Renal cortex interstitium (tissue), 11 donors: Measurements from ENCODE around the gene SYCP2. TPM values are rescaled to one million over a fixed set of nuclear protein-coding genes. Genes with fewer than 3 reads are reported as not detected.

Source experiments
- DNase-seq, 11 donors: peaks; one replicate each; pipeline ENCODE4 v3.0.0-alpha.2; 2013; ENCODE audit warnings: low read depth in 9 of 11, low spot score in 4 of 11; ENCODE audit errors: extremely low read depth in 1 of 11
- polyA plus RNA-seq, 3 donors: library from polyadenylated mRNA; unstranded; fragments of 120-200 nt; gene quantifications; one replicate each; pipeline ENCODE4 v1.2.1, GENCODE V29; 2013; ENCODE audit not compliant: insufficient read length in 3 of 3

SYCP2 gene
- polyA plus RNA-seq, 3 donors: 6.1 to 10.5 (median 8.0) TPM

DNA sequence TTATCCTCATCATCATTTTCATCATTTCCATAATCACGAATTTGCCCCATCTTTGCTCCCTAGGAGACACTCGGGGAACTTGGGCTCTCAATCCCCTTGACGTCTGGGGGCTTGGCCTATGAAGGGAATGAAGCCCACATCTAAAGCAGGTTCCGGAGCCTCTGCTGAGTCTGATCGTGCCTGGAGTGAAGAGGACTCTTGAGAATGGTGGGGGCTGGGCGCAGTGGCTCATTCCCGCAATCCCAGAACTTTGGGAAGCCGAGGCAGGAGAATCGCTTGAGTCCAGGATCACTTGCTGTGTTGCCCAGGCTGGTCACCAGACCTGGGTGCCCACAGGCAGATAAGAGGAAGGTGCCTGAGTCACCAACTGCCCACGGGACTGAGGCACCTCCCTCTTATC is 114.5 kb downstream of the SYCP2 start:
- no peak for DNase-seq

DNA sequence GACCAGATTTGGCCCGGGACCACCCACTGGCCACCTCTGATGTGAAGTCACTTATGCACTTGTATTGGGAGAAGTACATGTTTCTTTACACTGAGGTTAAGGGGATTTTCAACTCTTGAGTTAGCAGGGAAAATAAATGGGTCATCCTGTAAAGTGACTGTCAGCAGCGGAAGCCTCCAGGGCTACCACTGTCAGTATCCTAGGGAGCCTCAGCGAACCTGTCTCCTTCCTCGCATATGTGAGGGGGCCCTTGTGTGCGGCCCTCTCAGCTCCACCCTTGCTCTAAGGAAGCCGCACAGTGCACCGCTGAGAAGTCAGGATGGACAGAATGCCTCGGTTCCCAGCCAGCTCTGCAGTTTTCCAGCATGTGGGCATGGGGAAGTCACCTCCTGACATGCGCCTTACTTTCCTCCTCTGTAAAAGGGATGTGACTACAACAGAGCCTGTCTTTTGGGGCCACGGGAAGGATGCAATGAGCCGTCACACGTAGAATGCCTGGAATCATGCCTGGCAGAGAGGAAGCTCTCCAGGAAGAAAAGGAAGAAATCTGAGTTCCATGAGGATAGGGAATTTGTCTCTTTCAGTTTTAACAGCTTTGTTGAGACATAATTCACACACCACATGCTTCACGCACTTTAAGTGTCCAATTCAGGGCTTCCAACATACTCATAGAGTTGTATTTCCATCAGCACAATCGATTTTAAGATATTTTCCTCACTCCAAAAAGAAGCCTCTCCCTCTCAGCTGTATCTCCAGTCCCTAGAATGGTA is 115.4 kb downstream of the SYCP2 start:
- DNase-seq: no peak

DNA sequence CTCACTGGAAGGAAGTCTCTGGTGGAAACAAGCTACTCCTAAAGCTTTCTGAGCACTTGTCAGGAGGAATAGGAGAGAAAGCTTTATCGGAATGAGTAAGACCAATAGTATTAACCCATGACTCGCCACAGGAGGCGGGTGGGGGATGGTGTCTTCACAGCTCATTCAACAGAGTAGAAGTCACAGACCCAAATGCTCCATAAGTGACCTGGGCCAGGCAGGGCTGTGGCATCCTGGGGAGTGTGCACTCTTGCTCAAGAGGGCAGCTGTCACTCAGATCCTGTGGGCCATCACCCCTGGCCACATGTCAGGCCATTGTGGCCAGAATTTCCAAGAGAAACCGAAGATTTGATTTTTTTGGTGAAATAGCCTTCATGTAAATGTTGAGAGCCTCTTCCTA is 116.0 kb downstream of the SYCP2 start:
- no peak for DNase-seq

DNA sequence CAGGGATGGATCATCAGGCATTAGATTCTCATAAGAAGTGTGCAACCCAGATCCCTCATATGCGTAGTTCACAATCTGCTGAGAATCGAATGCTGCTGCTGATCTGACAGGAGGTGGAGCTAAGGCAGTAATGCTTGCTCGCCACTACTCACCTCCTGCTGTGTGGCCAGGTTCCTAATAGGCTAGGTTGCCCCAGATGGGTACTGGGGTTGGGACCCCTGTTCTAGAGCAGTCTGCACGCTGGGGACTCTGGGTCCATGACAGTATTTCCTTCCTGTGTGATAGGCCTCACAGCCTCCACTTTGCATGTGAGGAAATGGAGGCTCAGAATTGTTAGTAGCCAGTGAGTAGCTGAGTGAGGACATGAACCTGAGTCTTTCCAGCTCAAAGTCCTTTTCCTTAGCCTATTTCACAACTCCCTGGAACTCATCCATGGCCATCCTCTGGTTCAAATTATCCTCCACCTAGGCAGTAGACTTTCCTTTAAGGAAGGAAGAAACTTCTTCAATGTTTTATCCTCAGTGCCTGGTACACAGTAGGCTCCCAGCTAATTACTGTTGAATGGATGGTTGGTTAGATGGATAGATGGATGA is 117.2 kb downstream of the SYCP2 start:
- no peak for DNase-seq

DNA sequence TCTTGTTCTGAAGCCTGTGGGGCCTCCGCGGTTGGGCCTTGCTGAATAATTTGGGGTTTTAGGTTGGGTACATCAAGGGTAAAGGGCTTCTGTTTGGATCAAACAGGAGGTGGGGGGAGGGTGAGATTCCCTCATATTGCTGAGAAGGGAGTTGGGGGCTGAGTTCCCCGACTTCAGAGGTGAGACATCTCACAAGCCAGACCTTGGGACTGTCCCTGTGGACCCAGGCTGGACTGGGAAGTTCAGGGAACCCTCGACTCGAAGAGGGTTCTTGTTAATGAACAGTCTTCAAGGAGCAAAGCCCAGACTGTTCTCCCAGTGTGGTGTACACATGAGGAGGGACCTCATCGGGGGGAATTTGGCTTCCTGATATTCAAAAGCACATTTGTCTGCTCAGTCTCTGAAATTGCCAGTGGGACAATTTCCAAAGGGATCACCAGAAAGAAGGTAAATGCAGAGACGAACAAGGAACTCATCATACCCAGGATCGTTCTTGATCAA is 118.5 kb downstream of the SYCP2 start:
- no peak for DNase-seq

DNA sequence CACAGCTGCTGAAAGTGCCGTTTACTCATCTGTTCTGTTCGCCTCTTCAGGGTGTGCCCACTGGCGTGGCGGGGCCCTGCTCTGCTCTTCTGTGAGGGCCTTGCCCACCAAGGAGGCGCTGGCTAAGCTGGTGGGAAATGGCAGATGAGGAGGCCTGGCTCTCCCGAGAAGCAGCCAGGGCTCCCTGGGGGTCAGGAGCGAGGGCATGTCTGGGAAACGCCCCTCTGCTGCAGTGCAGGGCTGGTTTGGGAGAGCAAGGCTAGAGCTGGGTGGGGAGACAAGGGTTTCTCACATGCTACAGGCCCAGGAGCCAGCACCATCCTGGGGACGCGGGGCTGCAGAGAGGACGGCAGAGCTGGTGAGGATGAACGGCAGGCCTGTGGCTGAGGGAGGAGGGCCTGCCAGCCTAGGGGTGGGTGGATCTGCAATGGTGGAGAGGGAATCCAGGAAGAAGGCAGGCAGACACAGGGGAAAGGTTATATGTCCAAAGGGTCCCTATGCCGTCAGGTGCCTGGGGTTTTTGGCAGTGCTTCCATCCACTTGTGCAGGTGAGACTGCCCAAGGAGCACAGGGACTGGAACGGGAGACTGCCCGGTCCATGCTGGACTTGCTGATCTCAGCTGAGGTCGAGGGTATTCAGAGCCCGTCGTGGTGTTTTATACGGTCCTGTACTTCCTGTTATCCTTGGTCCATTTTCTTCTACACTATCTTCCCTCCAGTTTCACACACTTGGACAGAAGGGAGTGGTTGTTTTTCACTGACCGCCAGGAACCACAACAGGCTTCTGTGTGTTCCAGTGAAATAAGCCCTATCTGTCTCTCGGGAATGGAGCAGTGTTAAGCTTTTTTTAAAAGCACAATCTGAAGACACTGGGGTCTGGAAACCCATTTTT is 119.2 kb downstream of the SYCP2 start:
- DNase-seq: no peak

Other genes with a start within 250 kb of the SYCP2 start
- gene PPP1R3D, start 6.7 kb upstream of the SYCP2 start, polyA plus RNA-seq: 1 to 10 TPM; 5.4 to 5.6 (median 5.5) TPM
- 10 to 100 TPM; 20.4 to 27.0 (median 21.8) TPM for gene FAM217B, start 6.8 kb upstream of the SYCP2 start, polyA plus RNA-seq
- under 1 TPM; 0.75 to 0.98 (median 0.87) TPM for gene CDH26, start 24.8 kb upstream of the SYCP2 start, polyA plus RNA-seq